Osteocyte (in vitro differentiated cells): ENCODE data around the gene SPAG9. TPM values are rescaled to one million over a fixed set of nuclear protein-coding genes. Genes with fewer than 3 reads are reported as not detected.

Experiments used
- DNase-seq: peaks from one replicate; pipeline ENCODE4 v3.0.0; 2021; ENCODE audit warnings: mixed read lengths; ENCODE audit not compliant: unreplicated experiment; ENCODE audit errors: extremely low spot score
- H3K27ac Mint-ChIP-seq: one replicate; pipeline ENCODE4 v1.8.0; 2021; ENCODE audit warnings: mild to moderate bottlenecking, mixed read lengths; ENCODE audit not compliant: unreplicated experiment
- H3K27me3 Mint-ChIP-seq: one replicate; pipeline ENCODE4 v1.8.0; 2021; ENCODE audit warnings: mixed read lengths; ENCODE audit not compliant: unreplicated experiment
- H3K36me3 Mint-ChIP-seq: one replicate; pipeline ENCODE4 v1.8.0; 2021; ENCODE audit warnings: mixed read lengths; ENCODE audit not compliant: unreplicated experiment
- H3K4me1 Mint-ChIP-seq: one replicate; pipeline ENCODE4 v1.8.0; 2021; ENCODE audit warnings: mixed read lengths; ENCODE audit not compliant: unreplicated experiment
- H3K4me3 Mint-ChIP-seq: one replicate; pipeline ENCODE4 v1.8.0; 2021; ENCODE audit warnings: mild to moderate bottlenecking, moderate library complexity, mixed read lengths; ENCODE audit not compliant: unreplicated experiment
- H3K9me3 Mint-ChIP-seq: one replicate; pipeline ENCODE4 v1.8.0; 2021; ENCODE audit warnings: mixed read lengths; ENCODE audit not compliant: unreplicated experiment
- CTCF ChIP-seq: fragments of 200-600 bp; sonication (generic); IDR thresholded peaks from 2 replicates; pipeline ENCODE4 v1.5.0; 2021; ENCODE audit warnings: antibody characterized with exemption, mild to moderate bottlenecking, moderate library complexity
- total RNA-seq: library from RNA; stranded (reverse); gene quantifications from 2 replicates; pipeline ENCODE4 v1.2.1, GENCODE V29; 2021

Gene SPAG9
- total RNA-seq, 1 donor from 2014 or later: 100 TPM

GRCh38 chr17:51076821-51077220, 43.8 kb downstream of the SPAG9 start:
- Mint-ChIP-seq H3K36me3 (peaks cover 25% of the 10 kb centered on the region), H3K9me3 (no peaks in the 10 kb centered on the region), H3K27ac (no peak overlapping the region)

GRCh38 chr17:51071556-51071955, 49.1 kb downstream of the SPAG9 start:
- no peak overlapping the region for H3K27ac Mint-ChIP-seq
- no peaks in the 10 kb centered on the region for H3K27me3 Mint-ChIP-seq
- H3K4me3 Mint-ChIP-seq: no peak overlapping the region
- H3K4me1 Mint-ChIP-seq: peaks cover 15% of the 10 kb centered on the region
- no peaks in the 10 kb centered on the region for H3K9me3 Mint-ChIP-seq
- peaks cover 11% of the 10 kb centered on the region for H3K36me3 Mint-ChIP-seq
- DNase-seq: no peak
- TF ChIP-seq CTCF: no peak

More at GRCh38 chr17:51076821-51077220, 43.8 kb downstream of the SPAG9 start:
- H3K4me1 Mint-ChIP-seq: peaks cover 16% of the 10 kb centered on the region
- H3K27me3 Mint-ChIP-seq: no peaks in the 10 kb centered on the region
- no peak overlapping the region for H3K4me3 Mint-ChIP-seq
- no peak for TF ChIP-seq CTCF
- DNase-seq: no peak

GRCh38 chr17:51065466-51065865, 55.2 kb downstream of the SPAG9 start:
- no peak for TF ChIP-seq CTCF
- H3K27ac Mint-ChIP-seq: no peak overlapping the region
- no peaks in the 10 kb centered on the region for H3K9me3 Mint-ChIP-seq
- H3K4me1 Mint-ChIP-seq: peaks cover 7% of the 10 kb centered on the region
- H3K4me3 Mint-ChIP-seq: no peak overlapping the region
- peaks cover 4% of the 10 kb centered on the region for H3K36me3 Mint-ChIP-seq
- DNase-seq: no peak
- no peaks in the 10 kb centered on the region for H3K27me3 Mint-ChIP-seq

- H3K4me1 Mint-ChIP-seq: peaks cover 8% of the 10 kb centered on the region
- no peak overlapping the region for H3K4me3 Mint-ChIP-seq
- H3K9me3 Mint-ChIP-seq: no peaks in the 10 kb centered on the region
- H3K27ac Mint-ChIP-seq: no peak overlapping the region
- no peak for TF ChIP-seq CTCF
- no peak for DNase-seq
- H3K36me3 Mint-ChIP-seq: peaks cover 6% of the 10 kb centered on the region
- no peaks in the 10 kb centered on the region for H3K27me3 Mint-ChIP-seq
Observed at GRCh38 chr17:51064061-51064735, 56.5 kb downstream of the SPAG9 start.

- no peaks in the 10 kb centered on the region for H3K27me3 Mint-ChIP-seq
- TF ChIP-seq CTCF: no peak
- peaks cover 30% of the 10 kb centered on the region for H3K4me1 Mint-ChIP-seq
- H3K36me3 Mint-ChIP-seq: peaks cover 4% of the 10 kb centered on the region
- H3K9me3 Mint-ChIP-seq: no peaks in the 10 kb centered on the region
- H3K27ac Mint-ChIP-seq: no peak overlapping the region
- DNase-seq: no peak
- no peak overlapping the region for H3K4me3 Mint-ChIP-seq
Observed at GRCh38 chr17:51060396-51060795, 60.3 kb downstream of the SPAG9 start.
